H1 (cell line): ENCODE measurements around the gene ATP5F1C.

Source experiments
- CTCF ChIP-seq, 3 experiments: IDR thresholded peaks; 1 replicate in 2 of 3; 2 replicates in 1 of 3; pipeline versions ENCODE4 v1.5.1 to v1.6.1; 2011; ENCODE audit warnings: low read length in 3 of 3, mild to moderate bottlenecking in 3 of 3, inconsistent platforms in 2 of 3, low read depth in 1 of 3, moderate library complexity in 1 of 3; ENCODE audit not compliant: insufficient read depth in 1 of 3; ENCODE audit errors: control extremely low read depth in 1 of 3
- E2F6 ChIP-seq: IDR thresholded peaks from 2 replicates; pipeline ENCODE4 v1.6.1; 2012; ENCODE audit warnings: inconsistent platforms
- EZH2 ChIP-seq: fragments of 200-600 bp; sonication (generic); IDR thresholded peaks from 2 replicates; pipeline ENCODE4 v1.7.1; 2012; ENCODE audit warnings: low read depth, mild to moderate bottlenecking, moderate library complexity, low read length, inconsistent platforms; ENCODE audit not compliant: severe bottlenecking
- FOSL1 ChIP-seq: IDR thresholded peaks from 2 replicates; pipeline ENCODE4 v1.6.1; 2011; ENCODE audit warnings: mild to moderate bottlenecking, low read depth, low read length, moderate library complexity; ENCODE audit not compliant: insufficient read depth
- HDAC2 ChIP-seq, 2 experiments: fragments of 300-600 bp in 1 of 2; sonication (generic) in 1 of 2; IDR thresholded peaks; 2 replicates each; pipeline ENCODE4 v1.6.1; 2011 to 2012; ENCODE audit warnings: low read depth in 2 of 2, low read length in 2 of 2, mild to moderate bottlenecking in 2 of 2, moderate library complexity in 2 of 2, borderline replicate concordance in 1 of 2, inconsistent platforms in 1 of 2
- POLR2A ChIP-seq, 2 experiments: IDR thresholded peaks; 1 replicate in 1 of 2; 2 replicates in 1 of 2; pipeline ENCODE4 v1.6.1; 2011; ENCODE audit warnings: low read depth in 2 of 2, low read length in 2 of 2, mild to moderate bottlenecking in 2 of 2; ENCODE audit errors: control extremely low read depth in 1 of 2
- SP1 ChIP-seq: IDR thresholded peaks from 2 replicates; pipeline ENCODE4 v1.6.1; 2011; ENCODE audit warnings: low read depth, low read length
- TAF1 ChIP-seq: IDR thresholded peaks from 2 replicates; pipeline ENCODE4 v1.6.1; 2011; ENCODE audit warnings: mild to moderate bottlenecking, low read depth, low read length

GRCh38 chr10:7787857-7788638, at the start of gene ATP5F1C, which contains the start of gene KIN:
- TF ChIP-seq CTCF (IDR thresholded peaks at IDR 0.05; ENCODE audit: control extremely low read depth in 1 of 3, insufficient read depth in 1 of 3, low read depth in 1 of 3, low read length in 3 of 3) (no peak; a peak in 1 of 4 replicates), FOSL1 (no peak), POLR2A (IDR thresholded peaks at IDR 0.05; ENCODE audit: control extremely low read depth in 1 of 2, low read depth in 2 of 2, low read length in 2 of 2) (peak in 1 of 2 experiments; percentile 81; a peak in 2 of 3 replicates), E2F6 (no peak), SP1 (no peak), TAF1 (peak; percentile 84), HDAC2 (IDR thresholded peaks at IDR 0.05; ENCODE audit: borderline replicate concordance in 1 of 2, low read depth in 2 of 2, low read length in 2 of 2) (no peak), EZH2 (no peak)
